Hematopoietic multipotent progenitor cell treated with erythropoietin and hydrocortisone succinate and interleukin-3 and kit ligand, for 6 days (in vitro differentiated cells): ENCODE data around the gene TRIP10.
A peak's percentile ranks its signal among the peaks of the same experiment; 100 is the strongest.

Experiments
- DNase-seq: peaks from one replicate; pipeline ENCODE4 v3.0.0-alpha.2; 2015

TRIP10 gene

DNA sequence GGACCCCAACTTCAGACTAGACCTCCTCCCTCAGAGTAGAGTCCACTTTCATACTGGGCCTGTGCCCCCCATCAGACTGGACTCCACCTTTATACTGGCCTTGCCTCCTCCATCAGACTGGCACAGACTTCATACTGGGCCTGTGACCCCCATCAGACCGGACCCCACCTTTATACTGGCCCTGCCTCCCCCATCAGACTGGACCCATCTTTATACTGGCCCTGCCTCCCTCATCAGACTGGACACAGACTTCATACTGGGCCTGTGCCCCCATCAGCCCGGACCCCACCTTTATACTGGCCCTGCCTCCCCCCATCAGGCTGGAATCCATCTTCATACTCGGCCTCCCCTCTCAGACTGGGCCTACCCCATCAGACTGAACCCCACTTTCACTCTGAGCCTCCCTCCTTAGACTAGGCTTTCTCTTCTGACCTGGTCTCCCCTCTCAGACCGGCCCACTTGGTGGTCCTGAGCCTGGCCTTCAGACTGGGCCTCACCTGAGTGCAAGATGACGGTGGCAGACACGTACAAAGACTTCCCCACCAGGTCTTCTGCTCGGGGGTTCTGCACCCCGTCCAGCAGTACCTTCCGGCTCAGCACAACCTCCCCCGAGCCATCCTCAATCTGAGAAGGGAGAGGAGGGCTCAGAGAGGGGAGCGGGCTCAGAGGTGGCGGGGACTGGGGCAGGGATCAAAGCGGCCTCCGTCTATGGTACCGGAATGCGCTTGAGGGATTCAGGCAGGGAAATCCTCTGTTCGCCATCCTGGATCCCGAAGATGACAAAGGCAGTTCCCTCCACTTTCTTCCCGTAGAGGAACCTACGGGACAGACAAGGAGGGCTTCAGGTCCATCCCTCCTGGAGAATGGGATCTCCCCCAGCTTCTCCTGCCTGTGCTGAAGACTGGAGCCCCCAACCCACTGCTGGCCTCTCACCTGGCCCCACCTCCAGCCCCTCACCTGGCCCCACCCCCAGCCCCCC, 26.5 kb upstream of the TRIP10 start:
- DNase-seq = no peak

DNA sequence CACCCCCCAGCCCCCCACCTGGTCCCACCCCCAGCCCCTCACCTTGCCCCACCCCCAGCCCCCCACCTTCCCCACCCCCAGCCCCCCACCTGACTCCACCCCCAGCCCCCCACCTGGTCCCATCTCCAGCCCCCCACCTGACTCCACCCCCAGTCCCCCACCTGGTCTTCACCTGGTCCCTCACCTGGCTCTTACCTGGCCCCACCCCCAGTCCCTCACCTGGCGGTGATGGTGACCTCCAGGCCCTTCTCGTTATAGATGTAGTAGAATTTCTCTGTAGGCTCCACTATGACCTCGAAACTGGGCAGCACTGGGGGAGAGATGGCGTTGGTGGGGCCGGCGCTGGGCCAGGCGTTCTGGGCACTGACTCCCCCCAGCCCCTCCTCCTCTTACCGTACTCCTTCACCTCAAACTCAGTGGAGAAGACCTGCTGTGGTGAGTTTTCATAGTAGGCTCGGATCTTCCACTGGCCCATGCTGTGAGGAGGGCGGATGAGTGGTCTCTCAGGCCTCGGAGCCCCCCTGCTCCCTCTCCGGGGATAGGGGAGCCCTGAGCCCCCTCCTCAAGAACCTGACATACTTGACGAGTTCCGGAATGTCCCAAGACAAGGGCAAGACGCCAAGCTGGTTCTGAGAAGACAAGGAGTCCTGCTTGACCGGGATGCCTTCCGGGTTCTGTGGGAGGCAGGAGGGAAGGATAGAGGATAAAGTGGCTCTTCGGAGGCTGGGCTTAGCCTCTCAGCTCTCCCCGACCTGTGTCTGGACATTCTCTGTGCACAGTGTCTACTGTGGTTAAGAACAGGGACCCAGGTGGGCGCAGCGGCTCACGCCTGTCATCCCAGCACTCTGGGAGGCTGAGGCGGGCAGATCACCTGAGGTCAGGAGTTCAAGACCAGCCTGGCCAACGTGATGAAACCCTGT, 25.4 kb upstream of the TRIP10 start:
- DNase-seq = no peak

GRCh38 chr19:6714749-6715555, 24.5 kb upstream of the TRIP10 start:
- DNase-seq = no peak

DNA sequence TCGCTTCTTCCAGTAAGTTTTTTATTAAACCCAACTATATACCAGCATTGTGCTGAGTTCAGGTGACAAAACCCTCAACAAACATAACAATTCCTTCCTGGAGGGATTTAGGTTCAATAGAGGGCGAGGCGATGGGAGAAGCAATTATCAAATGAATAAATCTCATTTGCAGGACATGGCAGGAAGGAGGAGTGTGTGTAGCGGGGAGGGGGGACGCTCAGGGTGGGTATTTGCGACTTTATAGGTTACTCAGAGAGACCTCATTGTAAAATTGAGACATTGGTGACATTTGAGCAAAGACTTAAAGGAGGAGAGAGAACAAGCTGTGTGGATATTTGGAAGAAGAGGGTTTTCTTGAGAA, 22.9 kb upstream of the TRIP10 start:
- no peak for DNase-seq

DNA sequence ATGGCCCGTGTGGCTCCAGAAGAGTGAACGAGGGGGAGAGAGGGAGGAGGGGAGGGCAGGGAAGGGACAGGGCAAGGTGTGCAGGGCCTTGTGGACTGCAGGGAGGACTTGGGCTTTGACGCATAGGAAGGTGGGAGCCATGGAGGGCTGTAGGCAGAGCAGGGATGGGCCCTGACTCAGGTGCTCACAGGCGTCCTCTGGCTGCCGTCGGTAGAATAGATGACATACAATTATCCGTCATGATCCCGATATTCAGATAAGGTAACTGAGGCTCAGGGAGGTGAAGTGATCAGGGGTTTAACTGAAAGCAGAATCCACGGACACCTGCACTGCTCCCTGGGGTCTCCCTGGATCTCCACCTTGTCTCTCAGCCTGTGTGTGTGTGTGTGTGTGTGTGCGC, 22.4 kb upstream of the TRIP10 start:
- DNase-seq = no peak

GRCh38 chr19:6717441-6717971, 22.0 kb upstream of the TRIP10 start:
- no peak for DNase-seq

- no peak for DNase-seq
Observed at GRCh38 chr19:6718111-6718740, 21.3 kb upstream of the TRIP10 start.

DNA sequence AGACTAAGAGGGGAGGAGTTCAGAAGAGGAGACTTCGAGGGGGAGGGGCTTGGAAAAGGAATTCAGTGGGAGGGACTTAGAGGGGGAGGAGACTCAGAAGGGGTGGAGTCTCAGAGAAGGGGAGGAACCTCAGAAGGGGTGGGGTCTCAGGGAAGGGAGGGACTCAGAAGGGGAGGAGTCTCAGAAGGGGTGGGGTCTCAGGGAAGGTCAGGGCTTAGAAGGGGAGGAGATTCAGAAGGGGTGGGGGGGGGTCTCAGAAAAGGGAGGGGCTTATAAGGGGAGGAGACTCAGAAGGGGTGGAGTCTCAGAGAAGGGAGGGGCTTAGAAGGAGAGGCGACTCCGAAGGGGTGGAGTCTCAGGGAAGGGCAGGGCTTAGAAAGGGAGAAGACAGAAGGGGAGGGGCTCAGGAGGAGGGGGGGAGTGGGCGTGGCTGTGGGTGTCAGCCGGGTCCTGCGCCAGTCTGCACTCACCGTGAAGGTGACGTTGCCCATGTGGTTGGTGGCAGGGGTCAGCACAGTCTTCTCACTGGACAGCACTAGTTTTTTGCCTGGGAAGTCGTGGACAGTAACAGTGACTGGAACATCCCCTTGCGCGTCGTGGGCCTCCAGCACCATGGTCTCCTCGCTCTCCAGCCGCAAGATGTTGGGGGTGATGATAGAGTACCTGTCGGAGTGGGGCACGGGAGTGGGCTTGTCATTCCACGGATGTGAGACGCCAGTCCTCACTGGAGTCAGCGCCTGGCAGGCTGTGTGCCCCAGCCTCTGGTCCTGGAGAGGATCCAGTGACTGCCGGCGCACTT, 20.5 kb upstream of the TRIP10 start:
- peak; percentile 70 for DNase-seq

GRCh38 chr19:6719540-6719861, 20.0 kb upstream of the TRIP10 start:
- no peak for DNase-seq

DNA sequence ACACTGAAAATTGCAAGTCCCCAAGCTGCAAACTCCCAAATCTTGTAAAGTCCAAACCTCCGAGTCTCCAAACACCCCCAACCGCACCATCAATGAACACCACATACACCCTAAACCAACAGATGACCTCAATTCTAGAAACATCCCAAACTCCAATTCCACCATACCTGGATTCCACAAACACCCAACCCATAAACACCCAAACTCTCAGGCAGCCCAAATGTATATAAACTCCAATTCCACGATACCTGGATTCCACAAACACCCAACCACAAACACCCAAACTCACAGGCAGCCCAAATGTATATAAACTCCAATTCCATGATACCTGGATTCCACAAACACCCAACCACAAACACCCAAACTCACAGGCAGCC, 19.5 kb upstream of the TRIP10 start:
- no peak for DNase-seq

GRCh38 chr19:6720369-6721137, 18.9 kb upstream of the TRIP10 start, which contains the start of gene C3:
C3 (minus strand) TSS chr19:6720650; CDS start chr19:6720589, 61 bp downstream.
- no peak for DNase-seq

GRCh38 chr19:6721138-6721474, 18.4 kb upstream of the TRIP10 start:
- DNase-seq = no peak

GRCh38 chr19:6721773-6722172, 17.7 kb upstream of the TRIP10 start:
- DNase-seq = no peak

GRCh38 chr19:6723108-6723618, 16.3 kb upstream of the TRIP10 start:
- DNase-seq = no peak

DNA sequence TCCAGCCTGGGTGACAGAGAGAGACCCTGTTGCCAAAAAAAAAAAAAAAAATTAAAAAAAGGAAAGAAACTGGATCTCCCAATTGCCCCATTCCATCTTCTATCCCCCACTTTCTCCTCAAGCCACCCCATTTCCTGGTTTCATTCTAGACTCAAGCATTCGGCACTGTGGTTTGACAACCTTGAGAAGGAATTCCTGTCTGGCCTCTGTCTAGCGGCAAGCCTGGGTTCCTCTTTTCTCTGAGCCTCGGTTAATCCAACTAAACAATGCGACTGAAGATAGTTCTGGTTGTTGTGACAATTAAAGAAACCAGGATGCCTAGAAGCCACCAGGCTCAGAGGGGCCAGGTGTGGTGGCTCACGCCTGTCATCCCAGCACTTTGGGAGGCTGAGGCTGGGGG, 15.7 kb upstream of the TRIP10 start:
- DNase-seq = peak; percentile 37

DNA sequence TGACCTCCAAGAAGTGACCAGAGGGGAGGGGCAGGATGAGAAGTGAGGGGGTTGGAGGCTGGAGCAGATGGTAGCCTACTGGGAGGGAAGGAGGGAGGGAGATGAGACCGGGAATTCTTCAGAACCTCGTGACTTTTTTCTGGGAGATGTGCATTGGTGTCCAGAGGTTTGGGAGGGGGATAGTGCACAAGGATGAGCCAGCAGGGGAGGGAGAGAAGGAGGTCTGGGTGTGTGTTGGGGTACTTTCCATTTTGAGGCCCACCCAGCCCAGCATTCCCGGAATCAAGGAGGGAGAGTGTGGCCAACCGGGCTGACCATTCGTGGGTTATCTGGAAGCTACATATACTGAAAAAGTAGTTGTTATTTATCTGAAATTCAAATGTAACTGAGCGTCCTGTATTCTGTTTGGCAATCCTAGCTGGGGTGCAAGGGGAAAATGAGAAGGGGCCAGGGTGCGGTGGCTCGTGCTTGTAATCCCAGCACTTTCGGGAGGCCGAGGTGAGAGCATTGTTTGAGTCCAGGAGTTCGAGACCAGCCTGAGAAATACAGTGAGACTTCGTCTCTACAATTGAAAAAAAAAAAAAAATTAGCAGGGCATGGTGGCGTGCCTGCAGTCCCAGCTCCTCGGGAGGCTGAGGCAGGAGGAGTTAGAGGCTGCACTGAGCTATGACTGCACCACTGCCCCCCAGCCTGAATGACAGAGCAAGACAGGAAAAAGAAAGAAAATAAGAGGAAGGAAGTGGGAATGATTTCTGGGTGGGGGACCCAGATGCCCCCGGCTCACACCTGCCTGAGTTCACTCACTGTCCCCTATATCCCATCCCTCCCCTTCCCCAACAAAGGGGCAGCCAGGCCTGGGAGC, 14.6 kb upstream of the TRIP10 start:
- no peak for DNase-seq

DNA sequence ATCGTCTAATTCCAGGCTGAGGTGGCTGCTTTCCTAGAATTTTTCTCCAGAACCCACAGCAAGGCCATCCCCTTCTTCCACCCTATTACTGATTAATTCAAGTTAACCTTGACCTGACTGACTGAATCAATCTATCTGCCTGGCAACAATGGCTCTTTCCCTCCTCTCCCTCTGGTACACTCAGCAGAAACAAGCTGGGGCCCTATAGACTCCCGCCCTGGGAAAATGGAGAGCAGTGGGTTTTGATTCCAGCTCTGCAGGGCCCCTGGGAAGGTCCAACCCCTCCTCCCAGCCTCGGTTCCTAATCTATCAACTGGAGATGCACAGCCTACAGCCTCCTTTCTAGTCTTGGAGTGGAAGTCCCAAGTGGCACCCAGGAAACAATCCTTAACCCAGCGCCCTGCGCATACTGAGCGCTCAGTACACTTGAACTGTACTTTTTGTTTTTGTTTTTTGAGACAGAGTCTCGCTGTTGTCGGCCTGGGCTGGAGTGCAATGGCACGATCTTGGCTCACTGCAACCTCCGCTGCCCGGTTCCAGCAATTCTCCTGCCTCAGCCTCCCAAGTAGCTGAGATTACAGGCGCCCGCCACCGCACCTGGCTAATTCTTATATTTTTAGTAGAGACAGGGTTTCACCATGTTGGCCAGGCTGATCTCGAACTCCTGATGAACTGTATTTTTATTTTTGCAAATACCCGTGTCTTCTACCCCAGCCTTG, 13.8 kb upstream of the TRIP10 start:
- DNase-seq = no peak

DNA sequence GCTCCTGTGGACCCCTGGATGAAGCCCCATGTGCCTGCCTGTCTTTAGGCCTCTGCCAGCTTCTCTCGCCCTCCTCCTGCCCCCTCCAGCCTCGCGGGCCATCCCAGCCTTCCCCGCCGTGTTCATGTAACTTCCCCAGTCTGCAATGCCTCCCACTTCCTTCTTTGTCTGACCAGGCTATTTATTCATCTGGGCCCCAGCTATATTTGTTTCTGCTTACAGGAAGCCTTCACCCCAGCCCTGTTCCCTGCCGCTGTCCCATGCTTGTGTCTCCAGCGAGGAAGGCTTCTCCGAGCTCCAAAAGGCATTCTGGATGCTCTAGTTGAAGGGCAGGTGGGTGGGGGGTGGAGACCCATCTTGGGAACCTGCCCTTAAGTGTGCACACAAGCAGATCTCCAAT, 11.1 kb upstream of the TRIP10 start:
- peak; percentile 50 for DNase-seq
